ENCODE results near the gene DCST1.

The DCST1 gene

DNA sequence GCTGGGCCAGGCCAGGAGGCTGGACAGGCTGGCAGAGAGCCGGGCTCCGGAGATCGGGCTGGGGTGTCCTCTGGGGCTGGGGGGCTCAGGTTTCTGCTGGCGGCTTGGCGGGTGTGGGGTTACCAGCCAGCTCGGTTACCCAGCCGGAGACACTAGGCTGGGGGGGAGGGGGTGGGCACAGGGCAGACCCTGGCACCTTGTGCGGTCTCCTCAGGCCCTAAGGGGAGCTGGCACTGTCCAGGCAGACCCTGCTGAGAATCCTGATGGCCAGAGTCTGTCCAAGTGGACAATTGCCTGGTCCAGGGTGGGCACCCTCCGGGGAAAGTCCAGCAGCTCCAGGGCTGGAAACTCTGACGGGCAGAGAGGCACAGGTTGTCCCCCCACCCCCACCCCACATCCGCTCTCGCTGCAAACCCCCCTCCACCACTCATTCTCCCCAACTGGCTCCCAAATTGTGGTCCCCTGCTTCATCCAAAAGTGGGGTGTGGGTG, 24.4 kb upstream of the DCST1 start:
- TF ChIP-seq, protein P1, sequence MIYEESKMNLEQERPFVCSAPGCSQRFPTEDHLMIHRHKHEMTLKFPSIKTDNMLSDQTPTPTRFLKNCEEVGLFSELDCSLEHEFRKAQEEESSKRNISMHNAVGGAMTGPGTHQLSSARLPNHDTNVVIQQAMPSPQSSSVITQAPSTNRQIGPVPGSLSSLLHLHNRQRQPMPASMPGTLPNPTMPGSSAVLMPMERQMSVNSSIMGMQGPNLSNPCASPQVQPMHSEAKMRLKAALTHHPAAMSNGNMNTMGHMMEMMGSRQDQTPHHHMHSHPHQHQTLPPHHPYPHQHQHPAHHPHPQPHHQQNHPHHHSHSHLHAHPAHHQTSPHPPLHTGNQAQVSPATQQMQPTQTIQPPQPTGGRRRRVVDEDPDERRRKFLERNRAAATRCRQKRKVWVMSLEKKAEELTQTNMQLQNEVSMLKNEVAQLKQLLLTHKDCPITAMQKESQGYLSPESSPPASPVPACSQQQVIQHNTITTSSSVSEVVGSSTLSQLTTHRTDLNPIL (CRISPR knock-in tag; IDR thresholded peaks at IDR 0.05; ENCODE audit: low read depth) = no peak
- TF ChIP-seq ZC3H10 (CRISPR knock-in tag; IDR thresholded peaks at IDR 0.05) = no peak
- no peak for TF ChIP-seq RARB (CRISPR knock-in tag; IDR thresholded peaks at IDR 0.05)
- TF ChIP-seq ZFP3 (CRISPR knock-in tag; IDR thresholded peaks at IDR 0.05) = no peak
- no peak for TF ChIP-seq ZNF565 (CRISPR knock-in tag; conservative IDR thresholded peaks at IDR 0.05; ENCODE audit: low read depth)
- no peak for TF ChIP-seq OSR1 (CRISPR knock-in tag; IDR thresholded peaks at IDR 0.05)
- TF ChIP-seq ESRRG (CRISPR knock-in tag; IDR thresholded peaks at IDR 0.05) = no peak
- TF ChIP-seq BACH2 (CRISPR knock-in tag; IDR thresholded peaks at IDR 0.05; ENCODE audit: borderline replicate concordance) = no peak
- TF ChIP-seq TOX (CRISPR knock-in tag; IDR thresholded peaks at IDR 0.05; ENCODE audit: borderline replicate concordance) = no peak
- TF ChIP-seq, protein P2, sequence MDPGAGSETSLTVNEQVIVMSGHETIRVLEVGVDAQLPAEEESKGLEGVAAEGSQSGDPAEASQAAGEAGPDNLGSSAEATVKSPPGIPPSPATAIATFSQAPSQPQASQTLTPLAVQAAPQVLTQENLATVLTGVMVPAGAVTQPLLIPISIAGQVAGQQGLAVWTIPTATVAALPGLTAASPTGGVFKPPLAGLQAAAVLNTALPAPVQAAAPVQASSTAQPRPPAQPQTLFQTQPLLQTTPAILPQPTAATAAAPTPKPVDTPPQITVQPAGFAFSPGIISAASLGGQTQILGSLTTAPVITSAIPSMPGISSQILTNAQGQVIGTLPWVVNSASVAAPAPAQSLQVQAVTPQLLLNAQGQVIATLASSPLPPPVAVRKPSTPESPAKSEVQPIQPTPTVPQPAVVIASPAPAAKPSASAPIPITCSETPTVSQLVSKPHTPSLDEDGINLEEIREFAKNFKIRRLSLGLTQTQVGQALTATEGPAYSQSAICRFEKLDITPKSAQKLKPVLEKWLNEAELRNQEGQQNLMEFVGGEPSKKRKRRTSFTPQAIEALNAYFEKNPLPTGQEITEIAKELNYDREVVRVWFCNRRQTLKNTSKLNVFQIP (CRISPR knock-in tag; IDR thresholded peaks at IDR 0.05; ENCODE audit: borderline replicate concordance, low read depth) = no peak
- TF ChIP-seq, protein P3, sequence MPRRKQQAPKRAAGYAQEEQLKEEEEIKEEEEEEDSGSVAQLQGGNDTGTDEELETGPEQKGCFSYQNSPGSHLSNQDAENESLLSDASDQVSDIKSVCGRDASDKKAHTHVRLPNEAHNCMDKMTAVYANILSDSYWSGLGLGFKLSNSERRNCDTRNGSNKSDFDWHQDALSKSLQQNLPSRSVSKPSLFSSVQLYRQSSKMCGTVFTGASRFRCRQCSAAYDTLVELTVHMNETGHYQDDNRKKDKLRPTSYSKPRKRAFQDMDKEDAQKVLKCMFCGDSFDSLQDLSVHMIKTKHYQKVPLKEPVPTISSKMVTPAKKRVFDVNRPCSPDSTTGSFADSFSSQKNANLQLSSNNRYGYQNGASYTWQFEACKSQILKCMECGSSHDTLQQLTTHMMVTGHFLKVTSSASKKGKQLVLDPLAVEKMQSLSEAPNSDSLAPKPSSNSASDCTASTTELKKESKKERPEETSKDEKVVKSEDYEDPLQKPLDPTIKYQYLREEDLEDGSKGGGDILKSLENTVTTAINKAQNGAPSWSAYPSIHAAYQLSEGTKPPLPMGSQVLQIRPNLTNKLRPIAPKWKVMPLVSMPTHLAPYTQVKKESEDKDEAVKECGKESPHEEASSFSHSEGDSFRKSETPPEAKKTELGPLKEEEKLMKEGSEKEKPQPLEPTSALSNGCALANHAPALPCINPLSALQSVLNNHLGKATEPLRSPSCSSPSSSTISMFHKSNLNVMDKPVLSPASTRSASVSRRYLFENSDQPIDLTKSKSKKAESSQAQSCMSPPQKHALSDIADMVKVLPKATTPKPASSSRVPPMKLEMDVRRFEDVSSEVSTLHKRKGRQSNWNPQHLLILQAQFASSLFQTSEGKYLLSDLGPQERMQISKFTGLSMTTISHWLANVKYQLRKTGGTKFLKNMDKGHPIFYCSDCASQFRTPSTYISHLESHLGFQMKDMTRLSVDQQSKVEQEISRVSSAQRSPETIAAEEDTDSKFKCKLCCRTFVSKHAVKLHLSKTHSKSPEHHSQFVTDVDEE (CRISPR knock-in tag; IDR thresholded peaks at IDR 0.05) = no peak
- TF ChIP-seq GLIS3 (CRISPR knock-in tag; IDR thresholded peaks at IDR 0.05) = no peak
- TF ChIP-seq SNAI2 (CRISPR knock-in tag; IDR thresholded peaks at IDR 0.05) = no peak
- TF ChIP-seq PPARA (CRISPR knock-in tag; IDR thresholded peaks at IDR 0.05; ENCODE audit: borderline replicate concordance) = no peak
- TF ChIP-seq, protein P4, sequence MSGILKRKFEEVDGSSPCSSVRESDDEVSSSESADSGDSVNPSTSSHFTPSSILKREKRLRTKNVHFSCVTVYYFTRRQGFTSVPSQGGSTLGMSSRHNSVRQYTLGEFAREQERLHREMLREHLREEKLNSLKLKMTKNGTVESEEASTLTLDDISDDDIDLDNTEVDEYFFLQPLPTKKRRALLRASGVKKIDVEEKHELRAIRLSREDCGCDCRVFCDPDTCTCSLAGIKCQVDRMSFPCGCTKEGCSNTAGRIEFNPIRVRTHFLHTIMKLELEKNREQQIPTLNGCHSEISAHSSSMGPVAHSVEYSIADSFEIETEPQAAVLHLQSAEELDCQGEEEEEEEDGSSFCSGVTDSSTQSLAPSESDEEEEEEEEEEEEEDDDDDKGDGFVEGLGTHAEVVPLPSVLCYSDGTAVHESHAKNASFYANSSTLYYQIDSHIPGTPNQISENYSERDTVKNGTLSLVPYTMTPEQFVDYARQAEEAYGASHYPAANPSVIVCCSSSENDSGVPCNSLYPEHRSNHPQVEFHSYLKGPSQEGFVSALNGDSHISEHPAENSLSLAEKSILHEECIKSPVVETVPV (CRISPR knock-in tag; IDR thresholded peaks at IDR 0.05) = no peak
- TF ChIP-seq ISL1 (CRISPR knock-in tag; IDR thresholded peaks at IDR 0.05) = no peak
- no peak for TF ChIP-seq ARNTL (CRISPR knock-in tag; IDR thresholded peaks at IDR 0.05; ENCODE audit: borderline replicate concordance, low read depth)
- no peak for TF ChIP-seq TCF4 (CRISPR knock-in tag; IDR thresholded peaks at IDR 0.05; ENCODE audit: borderline replicate concordance)
- TF ChIP-seq, protein P5, sequence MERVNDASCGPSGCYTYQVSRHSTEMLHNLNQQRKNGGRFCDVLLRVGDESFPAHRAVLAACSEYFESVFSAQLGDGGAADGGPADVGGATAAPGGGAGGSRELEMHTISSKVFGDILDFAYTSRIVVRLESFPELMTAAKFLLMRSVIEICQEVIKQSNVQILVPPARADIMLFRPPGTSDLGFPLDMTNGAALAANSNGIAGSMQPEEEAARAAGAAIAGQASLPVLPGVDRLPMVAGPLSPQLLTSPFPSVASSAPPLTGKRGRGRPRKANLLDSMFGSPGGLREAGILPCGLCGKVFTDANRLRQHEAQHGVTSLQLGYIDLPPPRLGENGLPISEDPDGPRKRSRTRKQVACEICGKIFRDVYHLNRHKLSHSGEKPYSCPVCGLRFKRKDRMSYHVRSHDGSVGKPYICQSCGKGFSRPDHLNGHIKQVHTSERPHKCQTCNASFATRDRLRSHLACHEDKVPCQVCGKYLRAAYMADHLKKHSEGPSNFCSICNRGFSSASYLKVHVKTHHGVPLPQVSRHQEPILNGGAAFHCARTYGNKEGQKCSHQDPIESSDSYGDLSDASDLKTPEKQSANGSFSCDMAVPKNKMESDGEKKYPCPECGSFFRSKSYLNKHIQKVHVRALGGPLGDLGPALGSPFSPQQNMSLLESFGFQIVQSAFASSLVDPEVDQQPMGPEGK (CRISPR knock-in tag; IDR thresholded peaks at IDR 0.05; ENCODE audit: borderline replicate concordance) = no peak
- TF ChIP-seq ZNF70 (CRISPR knock-in tag; IDR thresholded peaks at IDR 0.05) = no peak
- ATAC-seq = no peak

DNA sequence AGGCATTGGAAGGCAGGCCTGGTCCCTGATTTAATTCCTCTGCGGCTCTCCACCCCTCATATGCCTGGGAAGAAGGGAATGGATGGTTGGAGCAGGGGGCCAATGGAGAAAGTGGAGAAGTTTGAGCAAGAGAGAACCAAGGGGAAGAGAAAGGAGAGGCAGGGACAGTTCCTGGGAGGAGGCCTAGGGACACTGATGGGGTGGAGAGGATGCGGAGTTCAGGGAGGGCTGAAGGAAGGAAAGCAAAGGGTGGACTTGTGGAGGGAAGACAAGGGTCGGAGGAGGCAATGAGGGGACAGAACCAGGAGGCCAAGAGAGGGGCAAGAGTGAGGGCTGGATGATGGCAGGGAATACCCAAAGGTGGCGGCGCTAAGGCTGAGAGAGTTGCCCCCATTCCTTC, 23.9 kb upstream of the DCST1 start:
- TF ChIP-seq SNAI2 (CRISPR knock-in tag; IDR thresholded peaks at IDR 0.05) (no peak), GLIS3 (CRISPR knock-in tag; IDR thresholded peaks at IDR 0.05) (no peak), CSDC2 (CRISPR knock-in tag; IDR thresholded peaks at IDR 0.05) (no peak), ZNF565 (CRISPR knock-in tag; conservative IDR thresholded peaks at IDR 0.05; ENCODE audit: low read depth) (no peak), ZFP3 (CRISPR knock-in tag; IDR thresholded peaks at IDR 0.05) (no peak), ISL1 (CRISPR knock-in tag; IDR thresholded peaks at IDR 0.05) (no peak), ARNTL (CRISPR knock-in tag; IDR thresholded peaks at IDR 0.05; ENCODE audit: borderline replicate concordance, low read depth) (no peak), ZC3H10 (CRISPR knock-in tag; IDR thresholded peaks at IDR 0.05) (no peak), ZNF70 (CRISPR knock-in tag; IDR thresholded peaks at IDR 0.05) (no peak), ZFP30 (CRISPR knock-in tag; IDR thresholded peaks at IDR 0.05) (no peak)
- TF ChIP-seq, protein P1 (CRISPR knock-in tag; IDR thresholded peaks at IDR 0.05; ENCODE audit: low read depth) = no peak
- no peak for ATAC-seq

Data from SK-N-SH treated with all-trans-retinoic acid at 6 μM for 48 hours (cell line).